Endothelial cell (in vitro differentiated cells): Measurements from ENCODE around the gene STRN4. TPM values are rescaled to one million over a fixed set of nuclear protein-coding genes. Genes with fewer than 3 reads are reported as not detected.

Experiments
- DNase-seq: peaks from one replicate; pipeline ENCODE4 v3.0.0; 2021; ENCODE audit warnings: low spot score
- H3K27ac Mint-ChIP-seq: one replicate; pipeline ENCODE4 v1.8.0; 2021; ENCODE audit warnings: mixed read lengths, inconsistent platforms; ENCODE audit not compliant: unreplicated experiment
- H3K27me3 Mint-ChIP-seq: one replicate; pipeline ENCODE4 v1.8.0; 2021; ENCODE audit warnings: mild to moderate bottlenecking, moderate library complexity, mixed read lengths, inconsistent platforms; ENCODE audit not compliant: unreplicated experiment
- H3K36me3 Mint-ChIP-seq: one replicate; pipeline ENCODE4 v1.8.0; 2021; ENCODE audit warnings: mild to moderate bottlenecking, low read depth, mixed read lengths, inconsistent platforms; ENCODE audit not compliant: unreplicated experiment
- H3K4me1 Mint-ChIP-seq: one replicate; pipeline ENCODE4 v1.8.0; 2021; ENCODE audit warnings: mild to moderate bottlenecking, mixed read lengths, inconsistent platforms; ENCODE audit not compliant: unreplicated experiment
- H3K4me3 Mint-ChIP-seq: one replicate; pipeline ENCODE4 v1.8.0; 2021; ENCODE audit warnings: mild to moderate bottlenecking, mixed read lengths, inconsistent platforms; ENCODE audit not compliant: unreplicated experiment
- H3K9me3 Mint-ChIP-seq: one replicate; pipeline ENCODE4 v1.8.0; 2021; ENCODE audit warnings: mixed read lengths, inconsistent platforms; ENCODE audit not compliant: unreplicated experiment
- CTCF ChIP-seq: fragments of 200-600 bp; sonication (generic); IDR thresholded peaks from one replicate; pipeline ENCODE4 v1.5.0; 2021; ENCODE audit warnings: antibody characterized with exemption; ENCODE audit not compliant: unreplicated experiment
- total RNA-seq: library from RNA; stranded (reverse); fragmentation: NEBNext Ultra II Directional; extraction: Animal tissue kit (Norgen Biotek cat#: 25700); gene quantifications from one replicate; pipeline ENCODE4 v1.2.1, GENCODE V29; 2021; ENCODE audit not compliant: unreplicated experiment

Gene STRN4
- total RNA-seq, 1 donor from 2014 or later: 111 TPM

GRCh38 chr19:46687438-46688145, 58.7 kb downstream of the STRN4 start:
- H3K36me3 Mint-ChIP-seq: peaks cover 45% of the 10 kb centered on the region
- no peak for DNase-seq
- no peak for TF ChIP-seq CTCF
- no peak overlapping the region for H3K27ac Mint-ChIP-seq
- no peaks in the 10 kb centered on the region for H3K4me1 Mint-ChIP-seq
- no peaks in the 10 kb centered on the region for H3K9me3 Mint-ChIP-seq
- no peak overlapping the region for H3K4me3 Mint-ChIP-seq
- peaks cover 9% of the 10 kb centered on the region for H3K27me3 Mint-ChIP-seq

DNA sequence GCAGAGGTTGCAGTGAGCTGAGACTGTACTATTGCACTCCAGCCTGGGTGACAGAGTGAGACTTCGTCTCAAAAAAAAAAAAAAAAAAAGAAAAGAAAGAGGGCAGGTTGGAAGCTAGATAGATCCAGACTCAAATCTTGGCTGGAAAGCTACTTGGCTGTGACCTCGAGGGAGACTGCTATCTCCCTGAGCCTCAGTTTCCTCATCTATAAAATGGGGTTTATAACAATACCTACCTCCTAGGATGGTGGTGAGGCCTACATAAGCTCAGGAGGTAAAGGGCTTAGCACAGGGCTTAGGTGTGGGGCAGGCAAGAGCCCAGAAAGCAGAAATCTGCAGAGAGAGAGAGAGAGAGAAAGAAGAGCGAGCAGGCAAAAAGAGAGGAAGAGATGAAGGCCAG, 61.1 kb downstream of the STRN4 start:
- H3K36me3 Mint-ChIP-seq: peaks cover 27% of the 10 kb centered on the region
- TF ChIP-seq CTCF: no peak
- no peak for DNase-seq
- peaks cover 7% of the 10 kb centered on the region for H3K27me3 Mint-ChIP-seq
- H3K27ac Mint-ChIP-seq: no peak overlapping the region
- H3K9me3 Mint-ChIP-seq: no peaks in the 10 kb centered on the region
- H3K4me3 Mint-ChIP-seq: peak overlapping the region; percentile 62
- no peaks in the 10 kb centered on the region for H3K4me1 Mint-ChIP-seq

- peaks cover 14% of the 10 kb centered on the region for H3K27me3 Mint-ChIP-seq
- no peak overlapping the region for H3K27ac Mint-ChIP-seq
- no peak for TF ChIP-seq CTCF
These were observed 68.0 kb downstream of the STRN4 start for GRCh38 chr19:46678110-46678732.

GRCh38 chr19:46674416-46675178, 71.7 kb downstream of the STRN4 start:
- peaks cover 10% of the 10 kb centered on the region for H3K27me3 Mint-ChIP-seq
- H3K36me3 Mint-ChIP-seq: peaks cover 48% of the 10 kb centered on the region
- no peak overlapping the region for H3K27ac Mint-ChIP-seq

More at GRCh38 chr19:46678110-46678732, 68.0 kb downstream of the STRN4 start:
- Mint-ChIP-seq H3K36me3 (peaks cover 49% of the 10 kb centered on the region), H3K4me1 (no peaks in the 10 kb centered on the region), H3K4me3 (no peak overlapping the region), H3K9me3 (no peaks in the 10 kb centered on the region)
- DNase-seq: peak; percentile 31

More at GRCh38 chr19:46674416-46675178, 71.7 kb downstream of the STRN4 start:
- H3K9me3 Mint-ChIP-seq: no peaks in the 10 kb centered on the region
- peak; percentile 13 for DNase-seq
- peak overlapping the region; percentile 74 for H3K4me3 Mint-ChIP-seq
- H3K4me1 Mint-ChIP-seq: no peaks in the 10 kb centered on the region
- no peak for TF ChIP-seq CTCF
